NCI-H2107 treated with DMSO at 0.1 percent for 48 hours (cell line): Measurements from ENCODE around the gene SLC12A2.

Experiments used
- DNase-seq: peaks from one replicate; lab custom pipeline; 2025; ENCODE audit not compliant: unreplicated experiment; lab: John Stamatoyannopoulos, UW

The SLC12A2 gene

DNA sequence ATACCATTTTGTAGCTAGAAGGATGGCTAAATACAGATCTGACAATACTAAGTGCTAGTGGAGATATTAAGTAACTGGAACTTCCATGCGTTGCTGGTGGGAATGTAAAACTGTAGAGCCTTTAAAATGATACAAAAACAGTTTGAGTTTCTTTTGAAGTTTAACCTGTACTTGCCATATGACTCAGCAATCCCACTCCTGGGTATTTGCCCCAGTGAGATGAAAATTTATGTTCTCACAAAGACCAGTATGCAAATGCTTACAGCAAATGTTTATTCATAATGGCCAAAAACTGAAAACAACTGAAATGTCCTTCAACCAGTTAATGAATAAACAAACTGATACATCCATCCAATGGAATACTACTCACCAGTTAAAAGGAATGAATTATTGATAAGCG is 137.3 kb downstream of the SLC12A2 start:
- DNase-seq = no peak

- DNase-seq = no peak
These were observed 140.8 kb downstream of the SLC12A2 start for GRCh38 chr5:128224336-128224735.

- DNase-seq = no peak
These were observed 141.9 kb downstream of the SLC12A2 start for GRCh38 chr5:128225245-128226030.

- no peak for DNase-seq
These were observed 144.4 kb downstream of the SLC12A2 start for GRCh38 chr5:128228008-128228407.

DNA sequence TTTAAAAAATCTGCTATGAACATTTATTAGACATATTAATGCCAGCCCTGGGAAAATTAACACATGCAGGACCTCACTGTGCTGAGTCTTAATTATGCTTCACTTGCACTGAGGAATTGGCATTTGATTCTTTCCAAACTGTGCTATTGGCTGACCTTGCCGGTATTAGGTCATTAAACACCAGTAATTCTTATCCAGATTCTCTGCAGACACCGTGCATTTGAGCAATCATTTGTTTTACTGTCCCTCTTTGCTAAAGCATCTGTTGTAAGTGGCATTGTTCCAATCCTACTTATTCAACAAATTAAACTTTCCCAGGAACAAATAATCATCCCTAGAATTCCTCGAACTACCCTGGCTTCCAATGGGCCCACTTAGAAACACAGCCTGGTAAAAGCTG is 145.0 kb downstream of the SLC12A2 start:
- DNase-seq = no peak

GRCh38 chr5:128234928-128235641 is 151.5 kb downstream of the SLC12A2 start:
- DNase-seq = no peak

DNA sequence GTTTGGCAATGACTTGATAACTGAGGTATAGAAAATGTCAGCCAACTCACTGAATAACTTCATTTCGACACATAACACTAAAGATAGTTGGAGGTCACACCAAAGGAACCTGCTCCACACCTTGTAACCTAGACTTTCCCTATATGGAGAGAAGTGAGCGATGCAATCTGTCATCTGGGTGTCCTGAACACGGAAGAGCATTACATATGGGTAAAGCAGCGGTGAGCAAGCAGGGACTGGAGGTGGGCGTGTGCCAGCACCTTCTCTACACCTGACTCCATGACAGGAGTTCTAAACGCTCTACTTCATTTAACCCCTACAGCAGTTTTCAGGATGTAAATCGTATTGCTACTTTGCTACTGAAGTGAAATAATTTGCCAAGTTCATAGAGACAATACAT is 152.8 kb downstream of the SLC12A2 start:
- DNase-seq = no peak

- no peak for DNase-seq
These were observed 153.4 kb downstream of the SLC12A2 start for GRCh38 chr5:128237000-128237399.

DNA sequence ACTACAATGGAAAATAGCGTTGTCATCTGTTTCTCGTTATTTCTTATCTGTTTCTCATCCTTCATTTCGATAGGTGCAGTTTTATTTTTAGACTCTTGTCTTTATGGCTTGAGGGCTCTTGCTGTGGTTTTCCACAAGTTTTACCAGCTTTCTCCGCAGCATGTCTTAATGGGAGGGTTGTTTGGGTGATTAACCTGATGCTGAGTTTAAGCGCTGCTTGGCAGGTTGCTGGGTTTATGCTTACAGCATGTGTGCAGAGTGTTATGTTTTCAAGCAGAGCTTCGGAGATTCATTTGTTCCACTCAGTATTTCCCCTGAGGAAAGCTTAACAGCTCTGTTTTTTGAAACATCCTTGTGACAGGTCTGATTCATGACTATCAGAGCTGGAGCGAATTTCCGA is 154.0 kb downstream of the SLC12A2 start:
- DNase-seq = no peak
